Trophoblast cell (in vitro differentiated cells and primary cell): ENCODE data around the gene SPA17.

Source experiments
- DNase-seq, 2 donors: peaks; one replicate each; pipeline ENCODE4 v3.0.0-alpha.2; 2016
- H2AFZ ChIP-seq: 2 replicates; pipeline ENCODE4 v1.6.1; 2013; ENCODE audit warnings: low read length, moderate library complexity, mild to moderate bottlenecking; ENCODE audit not compliant: insufficient read depth, poor library complexity
- H2AK5ac ChIP-seq: 2 replicates; pipeline ENCODE4 v1.6.1; 2013; ENCODE audit warnings: mild to moderate bottlenecking, low read length
- H2BK120ac ChIP-seq: 2 replicates; pipeline ENCODE4 v1.6.1; 2013; ENCODE audit warnings: low read length, mild to moderate bottlenecking, moderate library complexity; ENCODE audit not compliant: insufficient read depth, poor library complexity
- H2BK12ac ChIP-seq: 2 replicates; pipeline ENCODE4 v1.6.1; 2013; ENCODE audit warnings: mild to moderate bottlenecking, low read length, moderate library complexity
- H2BK5ac ChIP-seq: 2 replicates; pipeline ENCODE4 v1.6.1; 2013; ENCODE audit warnings: low read length, low read depth, moderate library complexity, mild to moderate bottlenecking; ENCODE audit not compliant: poor library complexity
- H3K14ac ChIP-seq: 2 replicates; pipeline ENCODE4 v1.6.1; 2013; ENCODE audit warnings: mild to moderate bottlenecking, low read length
- H3K18ac ChIP-seq: 2 replicates; pipeline ENCODE4 v1.6.1; 2013; ENCODE audit warnings: mild to moderate bottlenecking, low read length
- H3K23ac ChIP-seq: 2 replicates; pipeline ENCODE4 v1.6.1; 2013; ENCODE audit warnings: low read length
- H3K27ac ChIP-seq: 2 replicates; pipeline ENCODE4 v1.5.1; 2013; ENCODE audit warnings: low read depth, mild to moderate bottlenecking, inconsistent platforms, low read length, moderate library complexity
- H3K27me3 ChIP-seq: 2 replicates; pipeline ENCODE4 v1.6.1; 2013; ENCODE audit warnings: inconsistent platforms, mild to moderate bottlenecking, low read length, moderate library complexity; ENCODE audit not compliant: insufficient read depth
- H3K36me3 ChIP-seq, 2 experiments: 1 replicate in 1 of 2; 2 replicates in 1 of 2; pipeline ENCODE4 v1.6.1; 2013; ENCODE audit warnings: low read length in 2 of 2, mild to moderate bottlenecking in 2 of 2, moderate library complexity in 1 of 2; ENCODE audit not compliant: insufficient read depth in 2 of 2, control insufficient read depth in 1 of 2
- H3K4ac ChIP-seq: 2 replicates; pipeline ENCODE4 v1.6.1; 2013; ENCODE audit warnings: low read depth, mild to moderate bottlenecking, low read length, moderate library complexity
- H3K4me1 ChIP-seq, 2 experiments: 1 replicate in 1 of 2; 2 replicates in 1 of 2; pipeline ENCODE4 v1.6.1; 2013; ENCODE audit warnings: low read length in 2 of 2, mild to moderate bottlenecking in 2 of 2, moderate library complexity in 1 of 2; ENCODE audit not compliant: insufficient read depth in 2 of 2, control insufficient read depth in 1 of 2
- H3K4me2 ChIP-seq: 2 replicates; pipeline ENCODE4 v1.6.1; 2013; ENCODE audit warnings: inconsistent platforms, mild to moderate bottlenecking, low read length, moderate library complexity
- H3K4me3 ChIP-seq: 2 replicates; pipeline ENCODE4 v1.5.1; 2013; ENCODE audit warnings: mild to moderate bottlenecking, low read depth, low read length, inconsistent platforms
- H3K79me1 ChIP-seq: one replicate; pipeline ENCODE4 v1.6.1; 2013; ENCODE audit warnings: low read length
- H3K79me2 ChIP-seq: 2 replicates; pipeline ENCODE4 v1.6.1; 2013; ENCODE audit warnings: low read length, mild to moderate bottlenecking; ENCODE audit not compliant: control insufficient read depth, insufficient read depth, poor library complexity
- H3K9ac ChIP-seq: 2 replicates; pipeline ENCODE4 v1.6.1; 2013; ENCODE audit warnings: mild to moderate bottlenecking, low read length
- H3K9me3 ChIP-seq: 2 replicates; pipeline ENCODE4 v1.6.1; 2013; ENCODE audit warnings: low read depth, mild to moderate bottlenecking, control low read depth, inconsistent platforms, low read length; ENCODE audit not compliant: insufficient read depth
- H4K12ac ChIP-seq: 2 replicates; pipeline ENCODE4 v1.6.1; 2013; ENCODE audit warnings: low read depth, mild to moderate bottlenecking, low read length, moderate library complexity
- H4K8ac ChIP-seq: 2 replicates; pipeline ENCODE4 v1.6.1; 2013; ENCODE audit warnings: low read depth, mild to moderate bottlenecking, low read length, moderate library complexity
- H4K91ac ChIP-seq: one replicate; pipeline ENCODE4 v1.6.1; 2013; ENCODE audit warnings: low read depth, mild to moderate bottlenecking, low read length, moderate library complexity
- WGBS: extraction: QIAGEN DNeasy Blood & Tissue Kit; methylation state at CpG from one replicate; pipeline ENCODE4 v1.1.7; 2013; ENCODE audit warnings: missing lambda C conversion rate; ENCODE audit not compliant: insufficient read length, insufficient coverage; ENCODE audit errors: extremely low coverage; 5-methylcytosine and 5-hydroxymethylcytosine counted together

The SPA17 gene

GRCh38 chr11:124672536-124673215, 1.0 kb upstream of the SPA17 start:
- no CpG with 5 or more reads among the region's 7 CpGs for WGBS
- no peak overlapping the region for H4K12ac ChIP-seq

GRCh38 chr11:124674168-124674517, 439 bp downstream of the SPA17 start:
- Histone ChIP-seq H3K27me3 (no peaks in the 10 kb centered on the region), H2AK5ac (no peak overlapping the region), H3K14ac (no peak overlapping the region), H3K4ac (no peak overlapping the region), H2BK120ac (no peak overlapping the region), H3K23ac (no peak overlapping the region), H3K18ac (no peak overlapping the region), H3K9me3 (no peaks in the 10 kb centered on the region), H3K4me1 (peaks cover 0 to 6% of the 10 kb centered on the region in 2 experiments), H3K36me3 (no peaks in the 10 kb centered on the region), H3K4me3 (peak overlapping the region; percentile 86), H4K12ac (no peak overlapping the region), H2AFZ (peak overlapping the region; percentile 65), H3K4me2 (peak overlapping the region; percentile 87), H2BK12ac (no peak overlapping the region), H3K9ac (peak overlapping the region; percentile 62), H3K79me1 (peaks cover 2% of the 10 kb centered on the region), H3K27ac (no peak overlapping the region), H4K8ac (peak overlapping the region; percentile 44), H4K91ac (no peak overlapping the region), H3K79me2 (peaks cover 2% of the 10 kb centered on the region), H2BK5ac (no peak overlapping the region)
- no CpG with 5 or more reads among the region's 18 CpGs for WGBS
- no peak for DNase-seq

More at GRCh38 chr11:124672536-124673215, 1.0 kb upstream of the SPA17 start:
- H3K14ac ChIP-seq, result no peak overlapping the region
- no peak overlapping the region for H3K4ac ChIP-seq
- peak overlapping the region; percentile 93 for H4K8ac ChIP-seq
- H3K27ac ChIP-seq, result no peak overlapping the region
- peaks cover 2% of the 10 kb centered on the region for H3K79me1 ChIP-seq
- H3K9ac ChIP-seq, result no peak overlapping the region
- no peak overlapping the region for H2BK120ac ChIP-seq
- H3K36me3 ChIP-seq, result no peaks in the 10 kb centered on the region
- no peaks in the 10 kb centered on the region for H3K9me3 ChIP-seq
- no peak overlapping the region for H2AK5ac ChIP-seq
- H3K23ac ChIP-seq, result no peak overlapping the region
- no peak overlapping the region for H2BK5ac ChIP-seq
- H3K27me3 ChIP-seq, result no peaks in the 10 kb centered on the region
- H2BK12ac ChIP-seq, result no peak overlapping the region
- no peak overlapping the region for H3K4me3 ChIP-seq
- H3K79me2 ChIP-seq, result peaks cover 2% of the 10 kb centered on the region
- peaks cover 0 to 6% of the 10 kb centered on the region in 2 experiments for H3K4me1 ChIP-seq
- no peak overlapping the region for H3K18ac ChIP-seq
- no peak overlapping the region for H4K91ac ChIP-seq
- peak overlapping the region; percentile 87 for H3K4me2 ChIP-seq
- peak overlapping the region; percentile 95 for H2AFZ ChIP-seq
- no peak for DNase-seq

GRCh38 chr11:124674571-124674970, 867 bp downstream of the SPA17 start:
- Histone ChIP-seq H3K9me3 (no peaks in the 10 kb centered on the region), H3K18ac (no peak overlapping the region), H3K23ac (no peak overlapping the region), H2AK5ac (no peak overlapping the region), H4K8ac (no peak overlapping the region), H3K36me3 (no peaks in the 10 kb centered on the region), H2BK12ac (no peak overlapping the region), H3K4me2 (peak overlapping the region; percentile 87), H3K79me2 (peaks cover 2% of the 10 kb centered on the region), H4K12ac (no peak overlapping the region), H3K27me3 (no peaks in the 10 kb centered on the region), H3K9ac (no peak overlapping the region), H2AFZ (no peak overlapping the region), H3K4ac (no peak overlapping the region), H3K79me1 (peaks cover 2% of the 10 kb centered on the region), H2BK120ac (no peak overlapping the region), H3K27ac (no peak overlapping the region), H3K14ac (no peak overlapping the region), H2BK5ac (no peak overlapping the region), H4K91ac (no peak overlapping the region), H3K4me1 (peaks cover 0 to 6% of the 10 kb centered on the region in 2 experiments), H3K4me3 (no peak overlapping the region)
- WGBS, result no CpG with 5 or more reads among the region's 5 CpGs
- DNase-seq, result peak; percentile 45 to 73

- no peak overlapping the region for H2AFZ ChIP-seq
- H2BK120ac ChIP-seq, result no peak overlapping the region
- no peak overlapping the region for H3K4me2 ChIP-seq
- no peak for DNase-seq
- H4K8ac ChIP-seq, result no peak overlapping the region
- no peak overlapping the region for H2AK5ac ChIP-seq
- no peak overlapping the region for H3K14ac ChIP-seq
- no peak overlapping the region for H4K91ac ChIP-seq
- H3K9ac ChIP-seq, result no peak overlapping the region
- H3K4me3 ChIP-seq, result no peak overlapping the region
- H4K12ac ChIP-seq, result no peak overlapping the region
- WGBS, result no CpG with 5 or more reads among the region's 2 CpGs
- H3K23ac ChIP-seq, result no peak overlapping the region
- peaks cover 2% of the 10 kb centered on the region for H3K79me2 ChIP-seq
- peaks cover 2% of the 10 kb centered on the region for H3K79me1 ChIP-seq
- no peak overlapping the region for H2BK5ac ChIP-seq
- no peaks in the 10 kb centered on the region for H3K27me3 ChIP-seq
- no peak overlapping the region for H3K27ac ChIP-seq
- H2BK12ac ChIP-seq, result no peak overlapping the region
- H3K4ac ChIP-seq, result no peak overlapping the region
- no peak overlapping the region for H3K18ac ChIP-seq
- H3K9me3 ChIP-seq, result no peaks in the 10 kb centered on the region
- H3K4me1 ChIP-seq, result peaks cover 0 to 6% of the 10 kb centered on the region in 2 experiments
- H3K36me3 ChIP-seq, result no peaks in the 10 kb centered on the region
Observed at GRCh38 chr11:124676386-124676785, 2.7 kb downstream of the SPA17 start.
